ENCODE data around the gene TPCN2.

The TPCN2 gene

GRCh38 chr11:69058511-69059270, 10.0 kb downstream of the TPCN2 start:
- no peak for DNase-seq (ENCODE audit: low read depth)

- no peak for DNase-seq (ENCODE audit: low read depth)
Observed at GRCh38 chr11:69059429-69059828, 10.7 kb downstream of the TPCN2 start.

- no peak for DNase-seq (ENCODE audit: low read depth)
Observed at GRCh38 chr11:69059985-69060384, 11.3 kb downstream of the TPCN2 start.

GRCh38 chr11:69060806-69061712, 12.3 kb downstream of the TPCN2 start:
- no peak for DNase-seq (ENCODE audit: low read depth)

- DNase-seq (ENCODE audit: low read depth) = no peak
Observed at GRCh38 chr11:69061713-69062053, 13.0 kb downstream of the TPCN2 start.

GRCh38 chr11:69062169-69062855, 13.6 kb downstream of the TPCN2 start:
- no peak for DNase-seq (ENCODE audit: low read depth)

GRCh38 chr11:69062873-69063651, 14.3 kb downstream of the TPCN2 start:
- no peak for DNase-seq (ENCODE audit: low read depth)

- DNase-seq (ENCODE audit: low read depth) = no peak
Observed at GRCh38 chr11:69063652-69064260, 15.0 kb downstream of the TPCN2 start.

GRCh38 chr11:69064394-69064957, 15.7 kb downstream of the TPCN2 start:
- no peak for DNase-seq (ENCODE audit: low read depth)

- DNase-seq (ENCODE audit: low read depth) = no peak
Observed at GRCh38 chr11:69065147-69065710, 16.5 kb downstream of the TPCN2 start.

GRCh38 chr11:69066122-69067112, 17.7 kb downstream of the TPCN2 start:
- no peak for DNase-seq (ENCODE audit: low read depth)

GRCh38 chr11:69067200-69067599, 18.5 kb downstream of the TPCN2 start:
- no peak for DNase-seq (ENCODE audit: low read depth)

GRCh38 chr11:69071086-69071800, 22.5 kb downstream of the TPCN2 start:
- DNase-seq (ENCODE audit: low read depth) = no peak

GRCh38 chr11:69071956-69072355, 23.2 kb downstream of the TPCN2 start:
- no peak for DNase-seq (ENCODE audit: low read depth)

GRCh38 chr11:69073469-69073868, 24.7 kb downstream of the TPCN2 start:
- no peak for DNase-seq (ENCODE audit: low read depth)

GRCh38 chr11:69074375-69075140, 25.8 kb downstream of the TPCN2 start:
- DNase-seq (ENCODE audit: low read depth) = no peak

- DNase-seq (ENCODE audit: low read depth) = no peak
Observed at GRCh38 chr11:69075421-69076128, 26.8 kb downstream of the TPCN2 start.

All from activated gamma-delta T cell treated with anti-CD3 and anti-CD28 coated beads, Interleukin-2, amount 50 U/mL, for 16 hours (primary cell).